CD14-positive monocyte (primary cell): Measurements from ENCODE around the gene CASR. TPM values are rescaled to one million over a fixed set of nuclear protein-coding genes. Genes with fewer than 3 reads are reported as not detected.

ENCODE experiments used
- DNase-seq, 3 donors: peaks; one replicate each; pipeline ENCODE4 v3.0.0-alpha.2; 2011 to 2022
- H2AFZ ChIP-seq: 2 replicates; pipeline ENCODE4 v1.6.0; 2012; ENCODE audit warnings: mild to moderate bottlenecking, low read depth, low read length, inconsistent platforms; ENCODE audit not compliant: insufficient read depth, poor library complexity, severe bottlenecking
- H3K27ac ChIP-seq, 2 donors: 1 replicate in 1 of 2; 2 replicates in 1 of 2; pipeline ENCODE4 v1.5.1; 2012 to 2013; ENCODE audit warnings: low read length in 2 of 2, control low read depth in 1 of 2, inconsistent platforms in 1 of 2, low read depth in 1 of 2, mild to moderate bottlenecking in 1 of 2
- H3K27me3 ChIP-seq, 2 donors: one replicate each; pipeline versions ENCODE4 v1.6.0 to v1.6.1; 2011 to 2013; ENCODE audit warnings: low read length in 2 of 2; ENCODE audit not compliant: control insufficient read depth in 2 of 2, insufficient read depth in 2 of 2
- H3K36me3 ChIP-seq, 2 donors: replicated peaks in 1 of 2; 1 replicate in 1 of 2; 2 replicates in 1 of 2; pipeline versions ENCODE4 v1.5.1 to v1.6.1; 2012 to 2013; ENCODE audit warnings: low read length in 2 of 2, control low read depth in 1 of 2, inconsistent platforms in 1 of 2, mild to moderate bottlenecking in 1 of 2; ENCODE audit not compliant: insufficient read depth in 2 of 2, control insufficient read depth in 1 of 2
- H3K4me1 ChIP-seq, 2 donors: 1 replicate in 1 of 2; 2 replicates in 1 of 2; pipeline versions ENCODE4 v1.5.1 to v1.6.1; 2012 to 2013; ENCODE audit warnings: low read length in 2 of 2, control low read depth in 1 of 2, inconsistent platforms in 1 of 2, mild to moderate bottlenecking in 1 of 2, moderate library complexity in 1 of 2; ENCODE audit not compliant: insufficient read depth in 2 of 2, control insufficient read depth in 1 of 2
- H3K4me2 ChIP-seq: replicated peaks from 2 replicates; pipeline ENCODE3; 2012; ENCODE audit warnings: low read length, moderate library complexity, mild to moderate bottlenecking; ENCODE audit not compliant: poor library complexity, severe bottlenecking; ENCODE audit errors: extremely low read depth
- H3K4me3 ChIP-seq, 3 experiments: fragments of 200-600 bp in 1 of 3; sonication (generic) in 1 of 3; replicated peaks in 1 of 3; 1 replicate in 2 of 3; 2 replicates in 1 of 3; pipeline ENCODE4 v1.5.1; 2011 to 2013; ENCODE audit warnings: low read length in 3 of 3, mild to moderate bottlenecking in 3 of 3, control low read depth in 2 of 3, low read depth in 2 of 3, inconsistent platforms in 1 of 3, moderate library complexity in 1 of 3
- H3K79me2 ChIP-seq: 2 replicates; pipeline ENCODE4 v1.6.0; 2012; ENCODE audit warnings: mild to moderate bottlenecking, control low read depth, inconsistent platforms, low read length, moderate library complexity; ENCODE audit not compliant: insufficient read depth
- H3K9ac ChIP-seq: 2 replicates; pipeline ENCODE4 v1.6.0; 2017; ENCODE audit warnings: low read length, mild to moderate bottlenecking; ENCODE audit not compliant: insufficient read depth, poor library complexity, severe bottlenecking
- H3K9me3 ChIP-seq, 2 donors: replicated peaks in 1 of 2; 1 replicate in 1 of 2; 2 replicates in 1 of 2; pipeline versions ENCODE4 v1.5.1 to v1.6.1; 2012 to 2013; ENCODE audit warnings: low read length in 2 of 2, control low read depth in 1 of 2; ENCODE audit not compliant: control insufficient read depth in 1 of 2, insufficient read depth in 1 of 2
- H4K20me1 ChIP-seq: 2 replicates; pipeline ENCODE4 v1.6.0; 2012; ENCODE audit warnings: mild to moderate bottlenecking, low read length, control low read depth, moderate library complexity; ENCODE audit not compliant: insufficient read depth
- H3K27ac Mint-ChIP-seq, 7 donors: one replicate each; pipeline ENCODE4 v1.8.0; 2020; ENCODE audit warnings: mild to moderate bottlenecking in 7 of 7, mixed read lengths in 7 of 7, moderate library complexity in 6 of 7, inconsistent platforms in 2 of 7
- H3K27me3 Mint-ChIP-seq, 3 donors: one replicate each; pipeline ENCODE4 v1.8.0; 2021 to 2022; ENCODE audit warnings: low read depth in 3 of 3, mild to moderate bottlenecking in 3 of 3, mixed read lengths in 3 of 3, moderate library complexity in 3 of 3, inconsistent platforms in 1 of 3
- H3K36me3 Mint-ChIP-seq, 2 donors: one replicate each; pipeline ENCODE4 v1.8.0; 2020; ENCODE audit warnings: mixed read lengths in 2 of 2, inconsistent platforms in 1 of 2, mild to moderate bottlenecking in 1 of 2
- H3K4me1 Mint-ChIP-seq: one replicate; pipeline ENCODE4 v1.8.0; 2020; ENCODE audit warnings: mild to moderate bottlenecking, mixed read lengths
- H3K4me3 Mint-ChIP-seq, 2 donors: one replicate each; pipeline ENCODE4 v1.8.0; 2020; ENCODE audit warnings: mild to moderate bottlenecking in 2 of 2, mixed read lengths in 2 of 2, moderate library complexity in 1 of 2
- H3K9me3 Mint-ChIP-seq, 7 donors: one replicate each; pipeline ENCODE4 v1.8.0; 2020 to 2022; ENCODE audit warnings: mixed read lengths in 7 of 7, mild to moderate bottlenecking in 6 of 7, moderate library complexity in 6 of 7, inconsistent platforms in 2 of 7
- CTCF ChIP-seq: fragments of 200-600 bp; IDR thresholded peaks from one replicate; pipeline ENCODE4 v1.8.0; 2022; ENCODE audit warnings: antibody characterized with exemption, mild to moderate bottlenecking
- WGBS: methylation state at CpG from one replicate; pipeline ENCODE4 v1.1.5; 2013; ENCODE audit warnings: missing lambda C conversion rate; ENCODE audit not compliant: insufficient coverage; 5-methylcytosine and 5-hydroxymethylcytosine counted together
- intact Hi-C, 2 donors: fragments of 100-400 bp; cut with micrococcal nuclease; formaldehyde crosslinking; loops; one replicate each; pipeline versions ENCODE4 v1.15.0 to v1.15.1; 2023
- polyA plus RNA-seq, 3 donors: library from polyadenylated mRNA; depleted of rRNA in 1 of 3; unstranded in 2 of 3; stranded (reverse) in 1 of 3; fragments of 300-500 nt in 2 of 3; fragments of >200 nt in 1 of 3; fragmentation: Illumina TruSeq in 2 of 3; gene quantifications; 1 replicate in 2 of 3; 2 replicates in 1 of 3; pipeline ENCODE4 v1.2.3, GENCODE V29; 2012 to 2021

Gene CASR
- polyA plus RNA-seq, 3 donors, result 0.01 TPM; not detected in 2

DNA sequence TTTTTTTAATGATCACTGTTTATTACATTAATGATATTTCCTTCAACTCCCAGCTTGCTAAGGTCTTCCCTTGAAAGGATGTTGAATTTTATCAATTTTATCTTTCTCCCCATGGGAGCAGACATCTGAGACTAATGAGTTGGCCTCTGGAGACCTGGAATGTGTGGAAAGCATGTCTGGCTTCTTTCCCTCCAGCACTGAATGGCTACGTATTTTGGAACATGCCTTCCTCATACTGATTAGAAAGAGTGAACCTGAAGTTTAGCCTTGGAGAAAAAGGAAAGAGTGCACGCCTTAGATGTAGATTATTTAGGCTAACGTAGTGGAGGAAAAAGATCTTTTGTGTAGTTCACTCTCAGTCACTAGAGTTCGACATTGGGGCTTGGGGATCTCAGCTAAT, 25.1 kb downstream of the CASR start:
- Histone ChIP-seq H3K27ac (no peak overlapping the region), H4K20me1 (no peaks in the 10 kb centered on the region), H3K4me1 (peaks cover 0 to 6% of the 10 kb centered on the region in 2 donors), H3K9me3 (no peaks in the 10 kb centered on the region), H3K27me3 (no peaks in the 10 kb centered on the region), H3K79me2 (no peaks in the 10 kb centered on the region), H3K9ac (no peak overlapping the region), H3K36me3 (no peaks in the 10 kb centered on the region), H3K4me3 (no peak overlapping the region), H3K4me2 (no peak overlapping the region), H2AFZ (no peak overlapping the region)
- WGBS, result no CpG with 5 or more reads among the region's 4 CpGs
- Mint-ChIP-seq H3K36me3 (no peaks in the 10 kb centered on the region), H3K27ac (no peak overlapping the region), H3K27me3 (no peaks in the 10 kb centered on the region), H3K4me3 (no peak overlapping the region), H3K9me3 (peaks cover 0 to 5% (median 0%) of the 10 kb centered on the region in 7 donors), H3K4me1 (peaks cover 14% of the 10 kb centered on the region)
- no peak for DNase-seq
- intact Hi-C loops, result no loop called here
- no peak for TF ChIP-seq CTCF

- Histone ChIP-seq H3K79me2 (no peaks in the 10 kb centered on the region), H3K27me3 (no peaks in the 10 kb centered on the region), H3K9ac (no peak overlapping the region), H3K4me2 (no peak overlapping the region), H3K27ac (no peak overlapping the region), H3K4me3 (no peak overlapping the region), H3K4me1 (no peaks in the 10 kb centered on the region), H4K20me1 (no peaks in the 10 kb centered on the region), H3K9me3 (no peaks in the 10 kb centered on the region), H3K36me3 (no peaks in the 10 kb centered on the region), H2AFZ (no peak overlapping the region)
- H3K27me3 Mint-ChIP-seq, result peaks cover 0 to 1% (median 0%) of the 10 kb centered on the region in 3 donors
- no peak overlapping the region for H3K4me3 Mint-ChIP-seq
- H3K9me3 Mint-ChIP-seq, result peaks cover 0 to 5% (median 0%) of the 10 kb centered on the region in 7 donors
- TF ChIP-seq CTCF, result no peak
- 100% methylated on average over 1 of the region's 2 CpGs for WGBS
- H3K4me1 Mint-ChIP-seq, result peaks cover 2% of the 10 kb centered on the region
- DNase-seq, result no peak
- intact Hi-C loops, result no loop called here
- no peak overlapping the region for H3K27ac Mint-ChIP-seq
- H3K36me3 Mint-ChIP-seq, result no peaks in the 10 kb centered on the region
Measured at GRCh38 chr3:122213650-122214049, 30.2 kb downstream of the CASR start.
